IPS-NIHi11 (cell line): ENCODE results near the gene CFDP1.

Experiments used
- DNase-seq: peaks from one replicate; pipeline ENCODE4 v3.0.0; 2012; ENCODE audit warnings: mixed read lengths, low spot score

The CFDP1 gene

GRCh38 chr16:75406943-75407342 is 26.4 kb downstream of the CFDP1 start:
- no peak for DNase-seq

GRCh38 chr16:75402821-75403475 is 30.4 kb downstream of the CFDP1 start:
- peak; percentile 25 for DNase-seq

DNA sequence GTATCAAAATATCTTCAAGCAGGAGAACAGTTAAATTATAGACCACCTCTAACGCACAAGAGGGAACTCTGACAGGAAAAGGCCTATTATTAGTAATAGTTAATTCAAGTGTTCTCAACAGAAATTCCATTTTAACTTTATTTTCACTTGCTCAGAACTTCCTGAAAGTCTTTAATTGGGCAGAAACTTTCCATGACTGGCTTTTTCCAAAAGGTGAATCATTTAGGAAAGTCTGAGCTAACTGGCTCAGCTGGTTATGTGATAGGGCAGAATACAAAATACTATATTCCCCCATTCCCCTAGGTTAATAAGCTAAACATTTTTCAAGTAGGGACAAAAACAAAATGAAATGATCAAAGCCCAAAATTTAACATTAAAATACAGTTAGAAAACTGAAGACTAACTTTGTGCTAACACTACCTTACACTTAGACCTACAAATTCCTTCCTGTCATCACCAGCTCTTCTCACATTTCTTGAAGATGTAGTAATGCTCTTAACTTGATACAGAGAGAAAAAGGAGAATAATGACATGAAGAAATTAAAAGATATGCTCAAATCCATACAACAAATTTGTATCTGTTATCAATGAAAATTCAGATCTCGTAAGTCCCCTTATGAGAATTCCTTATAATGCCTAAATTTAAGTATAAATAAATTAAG is 31.0 kb downstream of the CFDP1 start:
- no peak for DNase-seq

- no peak for DNase-seq
These were observed 31.6 kb downstream of the CFDP1 start for GRCh38 chr16:75401691-75402090.

DNA sequence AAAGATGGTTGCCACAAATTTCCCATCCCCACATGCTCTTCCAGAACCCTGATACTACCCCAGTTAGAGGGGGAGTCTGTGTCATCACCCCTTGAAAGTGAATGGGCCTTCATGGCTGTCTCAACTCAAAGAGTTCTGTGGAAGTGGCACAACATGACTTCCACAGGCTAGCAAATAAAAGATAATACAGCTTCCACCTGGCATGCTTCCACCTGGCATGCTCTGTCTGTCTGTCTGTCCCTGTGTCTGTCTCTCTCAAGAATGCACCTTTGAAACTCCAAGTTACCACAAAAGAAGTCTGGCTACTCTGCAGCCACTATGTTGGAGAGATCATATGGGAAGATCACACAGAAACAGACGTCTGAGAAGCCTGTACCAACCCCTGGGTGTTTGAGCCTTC is 35.0 kb downstream of the CFDP1 start:
- no peak for DNase-seq

- DNase-seq = no peak
These were observed 38.4 kb downstream of the CFDP1 start for GRCh38 chr16:75394941-75395340.

- no peak for DNase-seq
These were observed 40.4 kb downstream of the CFDP1 start for GRCh38 chr16:75392906-75393305.

- no peak for DNase-seq
These were observed 42.2 kb downstream of the CFDP1 start for GRCh38 chr16:75390926-75391653.

DNA sequence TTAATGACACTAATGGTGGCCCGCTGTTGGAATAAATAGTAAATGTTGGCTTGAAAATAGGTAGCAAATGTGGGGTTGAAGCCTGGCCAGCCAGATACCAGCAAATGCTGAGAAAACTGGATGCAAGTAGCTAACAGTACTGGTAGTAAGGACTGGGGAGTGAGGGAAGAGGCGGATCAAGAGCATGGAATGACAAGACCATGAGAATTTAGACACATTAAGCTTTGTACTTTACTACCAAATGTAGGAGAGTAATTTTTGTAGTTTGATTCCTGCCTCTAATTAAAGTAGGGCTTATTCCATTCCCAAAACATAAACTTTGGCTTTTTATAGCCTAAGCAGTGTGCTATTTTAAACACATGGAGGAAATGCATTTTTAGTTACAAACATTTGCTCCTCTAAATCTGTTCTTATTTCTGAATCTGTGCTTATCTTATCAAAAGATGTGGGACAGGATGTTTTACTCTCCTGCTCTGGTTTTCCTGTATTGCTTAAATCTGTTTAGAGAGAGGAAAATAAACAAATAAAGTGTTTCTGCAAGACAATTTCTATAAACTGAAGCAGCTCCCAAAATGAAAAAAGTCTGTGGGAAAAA is 44.1 kb downstream of the CFDP1 start:
- no peak for DNase-seq

DNA sequence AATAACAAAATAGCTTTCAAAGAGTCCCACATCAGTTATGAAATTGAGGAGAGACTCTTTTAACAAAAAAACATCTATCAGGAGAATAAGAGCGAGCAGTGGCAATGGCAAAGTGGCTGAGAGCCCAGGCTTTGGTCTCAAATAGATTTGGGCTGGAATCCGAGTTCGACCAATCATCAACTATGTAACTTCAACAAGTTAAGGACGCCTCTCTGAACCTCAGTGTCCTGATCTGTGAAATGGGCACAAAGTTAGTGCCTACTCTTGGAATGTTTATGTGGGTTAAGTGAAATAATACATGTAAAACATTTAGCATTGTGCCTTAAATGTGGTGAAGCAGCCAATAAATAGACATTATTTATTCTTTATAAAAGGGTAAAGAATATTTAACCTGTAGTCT is 45.4 kb downstream of the CFDP1 start:
- no peak for DNase-seq

DNA sequence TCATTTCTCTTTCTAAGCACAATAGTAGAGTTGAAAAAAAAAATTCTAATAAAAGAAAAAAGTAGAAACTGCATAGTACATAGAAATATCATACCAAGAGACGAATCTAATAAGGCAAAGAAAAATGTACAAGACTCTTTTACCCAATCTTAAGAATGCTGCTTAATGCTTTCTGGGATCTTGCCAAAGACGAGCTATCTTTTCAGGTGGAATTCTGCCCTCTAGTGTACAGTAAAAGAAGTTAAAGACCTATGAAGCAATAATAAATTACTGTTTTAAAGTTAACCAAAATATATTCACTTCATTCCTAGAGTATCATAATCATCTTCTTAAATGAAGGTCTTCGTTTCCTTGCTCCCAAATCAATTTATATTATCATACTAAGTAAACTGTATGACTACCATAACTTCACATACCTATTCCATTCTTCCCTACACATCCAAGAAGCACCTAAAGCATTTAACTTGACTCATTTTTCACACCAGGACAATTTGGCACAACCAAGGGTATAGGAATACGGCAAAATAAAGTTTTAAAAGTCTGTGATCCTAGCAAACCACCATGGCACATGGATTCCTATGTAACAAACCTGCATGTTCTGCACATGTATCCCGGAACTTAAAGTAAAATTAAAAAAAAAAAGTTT is 47.7 kb downstream of the CFDP1 start:
- peak; percentile 26 for DNase-seq

- no peak for DNase-seq
These were observed 50.2 kb downstream of the CFDP1 start for GRCh38 chr16:75383141-75383540.

- no peak for DNase-seq
These were observed 50.7 kb downstream of the CFDP1 start for GRCh38 chr16:75382611-75383010.

DNA sequence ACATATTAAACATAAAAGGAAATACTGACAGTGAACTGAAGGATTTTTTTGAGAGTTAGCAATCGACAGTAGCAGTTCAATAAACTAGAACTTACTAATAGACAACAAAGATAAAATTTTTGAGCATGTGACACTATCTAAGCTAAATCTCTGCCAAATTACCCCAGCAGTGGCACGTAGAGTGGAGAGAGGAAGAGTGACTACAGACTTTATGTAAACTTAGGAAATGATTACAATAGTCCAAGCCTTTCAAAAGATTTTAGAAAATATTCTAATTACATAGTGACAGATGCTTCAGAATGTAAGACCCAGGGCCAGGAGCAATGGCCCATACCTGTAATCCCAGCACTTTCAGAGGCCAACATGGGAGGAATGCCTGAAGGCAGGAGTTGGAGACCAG is 52.4 kb downstream of the CFDP1 start:
- DNase-seq = no peak

GRCh38 chr16:75379911-75380847 is 53.1 kb downstream of the CFDP1 start:
- no peak for DNase-seq

DNA sequence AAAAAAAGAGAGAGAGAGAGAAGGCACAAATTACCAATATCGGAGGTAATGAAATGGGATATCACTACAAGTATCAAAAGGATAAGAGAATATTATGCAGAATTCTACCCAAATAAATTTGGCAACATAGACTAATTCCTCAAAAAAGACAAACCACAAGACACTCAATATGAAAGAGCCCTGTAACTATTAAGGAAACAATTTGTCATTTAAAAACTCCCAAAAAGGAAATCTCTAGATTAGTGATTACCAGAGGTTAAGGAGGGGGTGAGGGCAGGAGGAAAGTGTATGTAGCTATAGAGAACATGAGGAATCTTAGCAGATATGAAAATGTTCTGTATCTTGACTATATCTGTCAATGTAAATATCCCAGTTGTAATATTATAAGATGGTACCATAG is 54.0 kb downstream of the CFDP1 start:
- DNase-seq = no peak

GRCh38 chr16:75378616-75379015 is 54.7 kb downstream of the CFDP1 start:
- no peak for DNase-seq

DNA sequence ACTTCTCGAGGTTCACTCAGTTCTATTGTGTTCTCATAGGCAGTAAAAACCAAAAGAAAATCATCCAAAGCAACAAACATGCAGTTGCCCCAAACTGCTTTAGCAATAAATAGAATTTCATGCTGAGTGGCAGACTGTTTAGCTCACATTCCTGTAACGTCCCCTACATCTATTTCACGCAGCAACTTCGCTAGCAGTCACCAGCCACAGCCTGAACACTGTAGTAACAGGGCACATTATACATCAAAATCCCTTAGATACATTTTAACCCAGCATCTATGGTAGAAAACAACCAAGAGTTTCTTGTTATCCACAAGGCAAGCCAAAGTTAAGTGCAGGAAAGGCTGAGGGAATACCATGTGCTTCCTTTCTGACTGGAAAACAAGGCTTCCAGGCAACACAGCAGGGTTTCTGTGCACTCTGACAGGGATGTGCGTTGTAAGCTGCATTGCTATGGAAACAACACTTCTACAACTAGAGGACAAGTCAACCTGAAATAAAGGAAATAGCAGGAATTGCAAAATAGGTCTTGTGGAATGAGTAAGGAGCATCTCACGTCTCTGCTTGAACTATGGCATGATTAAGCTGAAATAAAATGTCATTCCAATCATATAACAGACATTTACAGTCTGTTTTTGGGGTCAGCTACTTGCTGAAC is 55.4 kb downstream of the CFDP1 start:
- DNase-seq = peak; percentile 26

DNA sequence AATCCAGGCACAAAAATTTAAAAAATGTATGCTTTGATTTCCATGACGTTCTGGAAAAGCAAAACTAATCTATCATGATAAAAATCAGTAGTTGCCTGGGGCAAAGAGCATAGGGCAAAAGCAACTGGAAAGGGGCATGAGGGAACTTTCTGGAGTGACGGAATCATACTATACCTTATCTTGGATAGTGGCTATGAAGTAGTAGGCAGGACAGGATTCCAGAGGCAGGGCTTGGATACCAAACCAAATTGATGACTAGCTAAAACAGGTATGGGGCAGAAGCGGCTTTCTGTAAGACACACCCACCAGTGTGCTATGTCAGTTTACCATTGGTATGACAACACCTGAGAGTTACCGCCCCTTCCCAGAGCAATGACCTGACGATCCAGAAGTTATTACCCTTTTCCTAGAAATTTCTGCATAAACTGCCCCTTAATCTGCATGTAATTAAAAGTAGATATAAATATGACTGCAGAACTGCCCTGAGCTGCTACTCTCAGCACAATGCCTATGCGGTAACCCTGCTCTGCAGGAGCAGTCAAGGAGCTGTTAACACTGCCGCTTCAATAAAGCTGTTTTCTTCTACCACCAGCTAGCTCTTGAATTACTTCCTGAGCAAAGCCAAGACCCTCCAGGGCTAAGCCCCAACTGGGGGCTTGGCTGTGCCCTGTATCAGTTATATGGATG is 56.7 kb downstream of the CFDP1 start:
- DNase-seq = no peak

DNA sequence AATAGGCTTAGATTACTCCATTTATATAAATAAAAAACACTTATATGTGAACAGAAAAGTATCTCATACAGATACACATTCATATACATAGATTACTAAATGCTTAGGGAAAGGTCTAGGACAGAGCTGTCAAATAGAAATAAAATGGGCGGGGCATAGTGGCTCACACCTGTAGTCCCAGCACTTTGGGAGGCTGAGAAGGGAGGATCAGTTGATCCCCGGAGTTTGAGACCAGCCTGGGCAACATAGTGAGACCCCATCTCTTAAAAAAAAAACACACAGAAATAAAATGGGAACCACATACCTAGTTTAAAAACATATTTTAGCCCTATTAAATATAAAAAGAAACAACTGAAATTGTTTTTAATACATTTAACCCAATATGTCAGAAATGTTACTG is 58.9 kb downstream of the CFDP1 start:
- no peak for DNase-seq
